ENCODE measurements around the gene WFDC12. TPM values are rescaled to one million over a fixed set of nuclear protein-coding genes. Genes with fewer than 3 reads are reported as not detected.

The WFDC12 gene
- total RNA-seq, 1 donor from 2014 or later = not detected

DNA sequence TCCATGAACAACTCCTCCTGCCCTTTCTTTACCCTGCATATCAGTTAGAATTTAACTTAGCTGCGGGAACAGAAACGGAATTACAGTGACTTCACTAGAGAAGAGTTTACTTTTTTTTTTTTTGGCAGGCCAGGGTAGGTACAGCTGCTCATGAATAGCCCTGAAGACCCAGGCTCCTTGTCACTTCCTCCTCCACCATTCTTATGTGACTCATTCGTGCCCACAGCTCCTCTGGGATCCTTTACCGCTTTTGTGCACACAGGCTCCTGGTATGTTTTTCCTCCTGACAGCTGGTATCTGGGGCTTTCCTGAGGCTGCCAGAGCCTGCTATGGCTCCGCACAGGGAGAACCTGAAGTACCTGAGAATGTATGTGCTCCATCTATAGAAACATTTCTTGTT lies 19.5 kb downstream of the WFDC12 start:
- no peak overlapping the region for H3K4me3 Mint-ChIP-seq (ENCODE audit: unreplicated experiment)
- peak overlapping the region; percentile 63 for H3K27ac Mint-ChIP-seq (ENCODE audit: unreplicated experiment)
- H3K4me1 Mint-ChIP-seq (ENCODE audit: unreplicated experiment) = peaks cover 14% of the 10 kb centered on the region
- TF ChIP-seq CTCF (IDR thresholded peaks at IDR 0.05) = no peak
- H3K36me3 Mint-ChIP-seq (ENCODE audit: unreplicated experiment) = no peaks in the 10 kb centered on the region
- DNase-seq (ENCODE audit: extremely low spot score, unreplicated experiment) = no peak
- H3K27me3 Mint-ChIP-seq (ENCODE audit: unreplicated experiment) = no peaks in the 10 kb centered on the region
- H3K9me3 Mint-ChIP-seq (ENCODE audit: unreplicated experiment) = no peaks in the 10 kb centered on the region

DNA sequence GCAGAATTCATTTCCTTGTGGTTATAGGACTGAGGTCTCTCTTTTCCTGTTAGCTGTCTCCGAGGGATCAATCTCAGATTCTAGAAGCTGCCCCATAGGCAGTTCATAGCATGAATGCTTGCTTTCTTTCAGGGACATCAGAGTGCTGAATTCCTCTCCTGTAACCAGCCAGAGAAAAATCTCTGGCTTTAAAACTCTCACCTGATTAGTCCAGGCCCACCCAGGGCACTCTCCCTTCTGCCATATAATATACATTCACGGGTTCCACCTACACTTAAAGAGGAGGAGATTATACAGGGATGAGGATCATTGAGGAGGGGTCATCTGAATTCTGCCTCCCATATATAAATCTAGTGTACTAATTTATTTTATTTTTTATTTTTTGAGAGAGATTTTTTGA lies 21.2 kb downstream of the WFDC12 start:
- no peak for DNase-seq (ENCODE audit: extremely low spot score, unreplicated experiment)
- no peaks in the 10 kb centered on the region for H3K9me3 Mint-ChIP-seq (ENCODE audit: unreplicated experiment)
- H3K4me1 Mint-ChIP-seq (ENCODE audit: unreplicated experiment) = peaks cover 18% of the 10 kb centered on the region
- H3K4me3 Mint-ChIP-seq (ENCODE audit: unreplicated experiment) = no peak overlapping the region
- H3K27ac Mint-ChIP-seq (ENCODE audit: unreplicated experiment) = no peak overlapping the region
- H3K27me3 Mint-ChIP-seq (ENCODE audit: unreplicated experiment) = no peaks in the 10 kb centered on the region
- H3K36me3 Mint-ChIP-seq (ENCODE audit: unreplicated experiment) = no peaks in the 10 kb centered on the region
- no peak for TF ChIP-seq CTCF (IDR thresholded peaks at IDR 0.05)

- Mint-ChIP-seq H3K4me3 (ENCODE audit: unreplicated experiment) (peak overlapping the region; percentile 64), H3K9me3 (ENCODE audit: unreplicated experiment) (no peaks in the 10 kb centered on the region), H3K36me3 (ENCODE audit: unreplicated experiment) (no peaks in the 10 kb centered on the region), H3K27me3 (ENCODE audit: unreplicated experiment) (peaks cover 3% of the 10 kb centered on the region), H3K4me1 (ENCODE audit: unreplicated experiment) (peaks cover 18% of the 10 kb centered on the region), H3K27ac (ENCODE audit: unreplicated experiment) (no peak overlapping the region)
- TF ChIP-seq CTCF (IDR thresholded peaks at IDR 0.05) = no peak
- no peak for DNase-seq (ENCODE audit: extremely low spot score, unreplicated experiment)
Measured at GRCh38 chr20:45101333-45101850, 22.9 kb downstream of the WFDC12 start.

DNA sequence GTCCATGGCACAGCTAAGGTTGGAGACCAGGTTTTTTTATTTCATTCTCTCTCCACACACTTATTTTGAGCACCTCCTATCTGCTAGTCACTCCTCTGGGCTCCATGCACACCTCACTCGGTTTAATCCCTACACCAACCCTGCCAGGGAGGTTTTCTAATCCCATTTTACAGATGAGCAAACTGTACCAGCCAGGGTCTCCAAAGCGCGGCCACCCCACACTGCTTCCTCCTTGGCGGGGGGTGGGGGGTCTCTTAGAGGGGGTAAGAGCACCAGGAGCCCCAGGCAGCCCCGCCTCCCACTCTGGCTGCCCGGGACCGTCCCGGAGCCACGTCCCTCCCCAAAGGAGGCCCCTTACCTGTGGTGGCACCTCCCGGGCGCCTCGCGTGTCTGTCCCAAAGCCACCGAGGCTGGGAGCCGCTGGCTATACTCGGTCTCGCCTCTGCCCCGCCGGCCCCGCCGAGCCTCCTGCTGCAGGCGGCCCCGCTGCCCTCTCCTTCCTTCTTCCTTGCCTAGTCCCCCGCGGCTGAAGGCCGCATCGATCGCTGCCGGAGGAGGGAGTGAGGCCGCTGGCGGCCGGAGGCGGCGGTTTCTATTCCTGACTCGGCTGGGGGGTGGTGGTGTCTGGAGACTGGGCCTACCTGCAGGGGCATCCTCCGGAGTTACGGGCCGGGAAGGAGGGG lies 23.6 kb downstream of the WFDC12 start, which contains the start of gene KCNS1:
KCNS1 (minus strand) TSS at position 565 of the 683 bp plus-strand sequence. CDS start 1,891 bp downstream, outside the sequence.
- H3K9me3 Mint-ChIP-seq (ENCODE audit: unreplicated experiment) = no peaks in the 10 kb centered on the region
- H3K27me3 Mint-ChIP-seq (ENCODE audit: unreplicated experiment) = peaks cover 3% of the 10 kb centered on the region
- no peaks in the 10 kb centered on the region for H3K36me3 Mint-ChIP-seq (ENCODE audit: unreplicated experiment)
- DNase-seq (ENCODE audit: extremely low spot score, unreplicated experiment) = no peak
- H3K4me1 Mint-ChIP-seq (ENCODE audit: unreplicated experiment) = peaks cover 19% of the 10 kb centered on the region
- peak within 1 kb of the TSS; percentile 13 for H3K27ac Mint-ChIP-seq (ENCODE audit: unreplicated experiment)
- peak within 1 kb of the TSS; percentile 64 for H3K4me3 Mint-ChIP-seq (ENCODE audit: unreplicated experiment)
- TF ChIP-seq CTCF (IDR thresholded peaks at IDR 0.05) = no peak

DNA sequence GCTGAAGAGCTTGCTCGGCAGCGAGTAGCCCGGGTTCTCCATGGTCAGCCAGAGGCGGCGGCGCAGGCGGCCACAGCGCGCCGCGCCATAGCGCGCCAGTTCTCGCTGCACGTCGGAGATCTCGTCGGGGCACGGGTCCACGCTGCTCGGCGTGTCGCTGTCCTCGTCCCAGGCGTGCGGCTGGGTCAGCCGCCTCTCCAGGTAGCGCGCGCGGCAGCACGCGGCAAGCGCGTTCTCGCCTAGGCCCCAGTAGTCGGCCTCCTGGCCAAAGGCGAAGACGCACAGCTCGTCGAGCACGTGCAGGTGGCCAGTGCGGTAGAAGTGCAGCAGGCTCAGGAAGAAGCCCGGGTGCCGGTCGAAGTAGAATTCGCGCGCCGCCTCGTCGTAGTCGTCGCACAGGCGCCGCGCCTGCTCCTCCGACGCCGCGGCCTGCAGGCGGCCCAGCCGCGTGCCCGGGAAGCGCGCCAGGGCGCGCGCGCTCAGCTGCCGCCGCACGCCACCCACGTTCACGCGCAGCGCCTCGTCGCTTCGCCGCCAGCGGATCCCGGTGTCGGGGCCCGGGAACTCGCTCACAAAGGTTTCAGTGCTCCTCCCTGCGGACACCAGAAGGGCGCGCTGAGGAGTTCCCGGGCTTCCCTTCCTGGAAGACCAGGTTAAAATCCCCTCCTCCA lies 26.0 kb downstream of the WFDC12 start:
- no peak for DNase-seq (ENCODE audit: extremely low spot score, unreplicated experiment)
- H3K27me3 Mint-ChIP-seq (ENCODE audit: unreplicated experiment) = peaks cover 3% of the 10 kb centered on the region
- no peak overlapping the region for H3K27ac Mint-ChIP-seq (ENCODE audit: unreplicated experiment)
- TF ChIP-seq CTCF (IDR thresholded peaks at IDR 0.05) = peak; percentile 37
- no peaks in the 10 kb centered on the region for H3K9me3 Mint-ChIP-seq (ENCODE audit: unreplicated experiment)
- H3K4me3 Mint-ChIP-seq (ENCODE audit: unreplicated experiment) = no peak overlapping the region
- H3K36me3 Mint-ChIP-seq (ENCODE audit: unreplicated experiment) = no peaks in the 10 kb centered on the region
- peaks cover 17% of the 10 kb centered on the region for H3K4me1 Mint-ChIP-seq (ENCODE audit: unreplicated experiment)

Measured in osteocyte (in vitro differentiated cells).